Mucosa of rectum (tissue), 2 donors: ENCODE results near the gene ORC3.
"Not testable (repeated sequence)": the region's sequence is repeated elsewhere in the genome, so short reads cannot be mapped to it uniquely, and the experiment has no call there.

Experiments
- H3K27ac ChIP-seq, 2 donors: one replicate each; pipeline ENCODE4 v1.7.0; 2013; ENCODE audit warnings: inconsistent platforms in 2 of 2, low read depth in 2 of 2, low read length in 2 of 2
- H3K27me3 ChIP-seq, 2 donors: one replicate each; pipeline ENCODE4 v1.7.0; 2013; ENCODE audit warnings: low read length in 2 of 2; ENCODE audit not compliant: control insufficient read depth in 2 of 2, insufficient read depth in 2 of 2
- H3K36me3 ChIP-seq, 2 donors: one replicate each; pipeline ENCODE4 v1.7.0; 2013; ENCODE audit warnings: low read length in 2 of 2; ENCODE audit not compliant: control insufficient read depth in 2 of 2, insufficient read depth in 2 of 2
- H3K4me1 ChIP-seq, 2 donors: one replicate each; pipeline ENCODE4 v1.7.0; 2013; ENCODE audit warnings: low read length in 2 of 2, mild to moderate bottlenecking in 1 of 2; ENCODE audit not compliant: control insufficient read depth in 2 of 2, insufficient read depth in 2 of 2
- H3K4me3 ChIP-seq, 2 donors: one replicate each; pipeline ENCODE4 v1.7.0; 2013; ENCODE audit warnings: low read length in 2 of 2
- H3K9ac ChIP-seq, 2 donors: one replicate each; pipeline ENCODE4 v1.7.0; 2013; ENCODE audit warnings: low read length in 2 of 2, low read depth in 1 of 2, mild to moderate bottlenecking in 1 of 2
- H3K9me3 ChIP-seq, 2 donors: one replicate each; pipeline ENCODE4 v1.7.0; 2013; ENCODE audit warnings: low read length in 2 of 2; ENCODE audit not compliant: control insufficient read depth in 2 of 2
- donor health status: healthy.
- donor health status: Normal muscosa, but diverticular disease.

ORC3 gene

DNA sequence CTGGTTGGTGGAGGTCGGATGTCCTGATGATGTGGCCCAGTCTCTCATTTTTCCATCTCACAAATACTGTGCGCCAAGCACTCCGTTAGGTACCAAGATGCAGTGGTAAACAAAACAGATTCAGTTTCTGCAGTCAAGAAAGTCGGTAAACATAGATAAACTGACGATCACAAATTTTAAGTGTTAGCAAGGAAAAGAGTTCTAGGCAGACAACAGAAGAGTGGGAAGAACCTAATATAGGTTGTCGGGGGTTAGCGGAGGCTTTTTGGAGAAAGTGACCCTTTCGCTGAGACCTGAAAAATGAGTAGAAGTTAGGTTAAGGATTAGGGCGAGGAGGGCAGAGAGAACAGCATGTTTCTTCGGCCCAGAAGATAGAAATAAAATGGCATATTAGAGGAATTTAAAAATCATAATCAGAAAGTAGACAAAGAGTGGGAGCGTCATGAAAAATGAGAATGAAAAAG, 514 bp downstream of the ORC3 start:
- peaks cover 0 to 9% of the 10 kb centered on the region in 2 donors for H3K36me3 ChIP-seq
- no peaks in the 10 kb centered on the region for H3K9me3 ChIP-seq
- peak overlapping the region; percentile 90 to 93 for H3K9ac ChIP-seq
- H3K4me3 ChIP-seq = peak overlapping the region; percentile 94 to 97
- H3K27ac ChIP-seq = peak overlapping the region in 1 of 2 donors; percentile 86
- no peaks in the 10 kb centered on the region for H3K27me3 ChIP-seq
- peaks cover 14 to 22% of the 10 kb centered on the region in 2 donors for H3K4me1 ChIP-seq

DNA sequence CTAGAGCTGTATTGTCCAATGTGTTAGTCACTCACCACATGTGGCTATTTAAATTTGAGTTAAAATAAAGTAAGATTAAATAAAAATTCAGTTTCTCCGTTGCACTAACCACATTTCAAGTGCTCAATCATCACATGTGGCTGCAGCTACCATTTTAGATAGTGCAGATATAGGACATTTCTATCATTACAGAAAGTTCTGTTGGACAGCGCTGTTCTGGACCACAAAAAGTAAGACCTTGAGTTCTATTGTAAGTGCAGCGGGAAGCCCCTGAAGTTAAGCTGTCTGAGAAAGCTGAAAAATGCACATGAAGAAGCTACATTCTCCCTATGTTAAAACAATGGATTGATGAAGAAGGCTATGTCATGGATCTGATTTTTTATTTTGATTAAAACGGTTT, 1.1 kb downstream of the ORC3 start:
- H3K27ac ChIP-seq = no peak overlapping the region
- H3K27me3 ChIP-seq = no peaks in the 10 kb centered on the region
- H3K9me3 ChIP-seq = no peaks in the 10 kb centered on the region
- H3K36me3 ChIP-seq = peaks cover 0 to 11% of the 10 kb centered on the region in 2 donors
- peaks cover 14 to 22% of the 10 kb centered on the region in 2 donors for H3K4me1 ChIP-seq
- H3K9ac ChIP-seq = peak overlapping the region in 1 of 2 donors; percentile 93
- peak overlapping the region; percentile 94 to 97 for H3K4me3 ChIP-seq

DNA sequence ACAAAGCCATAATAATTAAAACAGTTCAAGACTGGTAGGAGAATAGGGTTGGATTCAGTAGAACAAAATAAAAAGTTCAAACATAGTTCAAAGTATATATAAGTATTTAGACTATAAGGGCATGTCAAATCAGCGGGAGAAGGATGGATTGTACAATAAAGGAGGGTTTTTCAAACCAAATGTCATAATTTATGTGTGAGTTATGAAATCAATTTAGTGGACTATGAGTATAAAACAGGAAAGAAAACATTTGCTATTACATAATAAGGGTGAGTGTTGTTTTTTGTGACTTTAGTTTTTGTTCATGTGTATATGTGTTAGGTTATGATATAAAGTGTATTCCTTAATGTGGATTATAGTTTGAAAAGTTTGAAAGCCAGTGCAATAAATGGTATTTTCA, 10.6 kb downstream of the ORC3 start:
- Histone ChIP-seq H3K36me3 (peaks cover 0 to 4% of the 10 kb centered on the region in 2 donors), H3K27ac (no peak overlapping the region), H3K9ac (no peak overlapping the region), H3K9me3 (no peaks in the 10 kb centered on the region), H3K27me3 (no peaks in the 10 kb centered on the region), H3K4me1 (no peaks in the 10 kb centered on the region), H3K4me3 (no peak overlapping the region)

DNA sequence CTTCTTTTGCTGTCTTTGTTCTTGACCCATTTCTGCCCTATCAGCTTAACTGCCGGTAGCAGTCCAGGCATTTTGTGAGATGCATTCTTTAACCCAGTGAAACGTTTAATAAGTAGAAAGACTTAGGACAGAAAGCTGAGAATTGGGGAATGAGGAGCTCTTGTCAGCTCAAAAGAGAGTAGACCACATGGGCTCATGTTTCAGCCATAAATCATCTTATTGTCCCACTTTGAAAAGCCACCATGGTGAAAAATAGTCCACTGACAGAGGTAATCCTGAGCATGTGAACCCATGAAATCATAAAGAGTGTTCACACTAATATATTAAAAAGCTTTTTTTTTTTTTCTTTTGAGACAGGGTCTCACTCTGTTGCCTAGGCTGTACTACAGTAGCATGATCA, 16.3 kb downstream of the ORC3 start:
- no peak overlapping the region for H3K4me3 ChIP-seq
- H3K36me3 ChIP-seq = peaks cover 4 to 12% of the 10 kb centered on the region in 2 donors
- H3K9ac ChIP-seq = no peak overlapping the region
- H3K27ac ChIP-seq = no peak overlapping the region
- H3K4me1 ChIP-seq = no peaks in the 10 kb centered on the region
- no peaks in the 10 kb centered on the region for H3K9me3 ChIP-seq
- H3K27me3 ChIP-seq = no peaks in the 10 kb centered on the region

DNA sequence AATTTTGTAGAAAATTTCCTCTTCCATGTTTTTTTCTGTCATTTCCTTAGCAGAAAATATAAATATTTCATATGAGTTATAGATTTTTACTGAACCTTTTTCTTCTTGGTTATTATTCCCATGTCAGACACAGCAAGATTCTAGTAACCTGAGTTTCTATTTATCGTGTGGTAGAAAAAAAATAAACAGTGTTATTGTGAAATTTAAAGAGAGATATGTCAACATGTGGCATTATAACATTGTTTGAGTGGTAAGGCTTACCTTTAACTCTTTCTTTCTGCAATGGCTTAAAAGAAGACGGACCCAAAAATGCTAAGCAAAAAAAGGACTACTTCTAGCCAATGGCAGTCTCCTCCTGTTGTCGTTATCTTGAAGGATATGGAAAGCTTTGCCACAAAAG, 18.9 kb downstream of the ORC3 start:
- no peak overlapping the region for H3K4me3 ChIP-seq
- H3K27ac ChIP-seq = no peak overlapping the region
- H3K27me3 ChIP-seq = no peaks in the 10 kb centered on the region
- H3K9ac ChIP-seq = no peak overlapping the region
- H3K9me3 ChIP-seq = no peaks in the 10 kb centered on the region
- no peaks in the 10 kb centered on the region for H3K4me1 ChIP-seq
- peaks cover 14 to 19% of the 10 kb centered on the region in 2 donors for H3K36me3 ChIP-seq

DNA sequence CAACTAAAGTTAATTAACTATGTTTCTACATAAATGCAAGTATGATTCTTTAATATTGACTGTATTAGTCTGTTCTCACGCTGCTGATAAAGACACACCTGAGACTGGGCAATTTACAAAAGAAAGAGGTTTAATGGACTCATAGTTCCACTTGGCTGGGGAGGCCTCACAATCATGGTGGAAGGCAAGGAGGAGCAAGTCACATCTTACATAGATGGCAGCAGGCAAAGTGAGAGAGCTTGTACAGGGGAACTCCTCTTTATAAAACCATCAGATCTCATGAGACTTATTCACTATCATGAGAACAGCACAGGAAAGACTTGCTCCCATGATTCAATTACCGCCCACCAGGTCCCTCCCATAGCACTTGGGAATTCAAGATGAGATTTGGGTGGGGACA, 23.1 kb downstream of the ORC3 start:
- not testable (repeated sequence) for H3K27ac ChIP-seq, H3K4me1 ChIP-seq, H3K9me3 ChIP-seq, H3K9ac ChIP-seq, H3K4me3 ChIP-seq, H3K27me3 ChIP-seq
- peaks cover 16 to 21% of the 10 kb centered on the region in 2 donors for H3K36me3 ChIP-seq

DNA sequence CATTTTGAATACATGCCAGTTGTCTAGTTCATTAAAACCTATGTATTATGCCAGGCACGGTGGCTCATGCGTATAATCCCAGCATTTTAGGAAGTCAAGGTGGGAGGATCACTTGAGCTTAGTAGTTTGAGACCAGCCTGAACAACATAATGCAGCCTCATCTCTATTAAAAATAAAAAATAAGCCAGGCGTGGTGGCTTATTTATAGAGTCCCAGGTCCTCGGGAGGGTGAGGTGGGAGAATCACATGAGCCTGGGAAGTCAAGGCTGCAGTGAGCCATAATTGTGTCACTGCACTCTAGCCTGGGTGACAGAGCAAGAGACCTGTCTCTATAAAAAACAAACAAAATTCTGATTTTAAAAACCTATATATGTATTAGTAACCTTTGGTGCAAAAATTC, 27.5 kb downstream of the ORC3 start:
- peaks cover 11 to 14% of the 10 kb centered on the region in 2 donors for H3K36me3 ChIP-seq
- H3K27me3 ChIP-seq = no peaks in the 10 kb centered on the region
- H3K27ac ChIP-seq = no peak overlapping the region
- H3K9ac ChIP-seq = no peak overlapping the region
- H3K4me3 ChIP-seq = no peak overlapping the region
- H3K9me3 ChIP-seq = no peaks in the 10 kb centered on the region
- H3K4me1 ChIP-seq = no peaks in the 10 kb centered on the region

DNA sequence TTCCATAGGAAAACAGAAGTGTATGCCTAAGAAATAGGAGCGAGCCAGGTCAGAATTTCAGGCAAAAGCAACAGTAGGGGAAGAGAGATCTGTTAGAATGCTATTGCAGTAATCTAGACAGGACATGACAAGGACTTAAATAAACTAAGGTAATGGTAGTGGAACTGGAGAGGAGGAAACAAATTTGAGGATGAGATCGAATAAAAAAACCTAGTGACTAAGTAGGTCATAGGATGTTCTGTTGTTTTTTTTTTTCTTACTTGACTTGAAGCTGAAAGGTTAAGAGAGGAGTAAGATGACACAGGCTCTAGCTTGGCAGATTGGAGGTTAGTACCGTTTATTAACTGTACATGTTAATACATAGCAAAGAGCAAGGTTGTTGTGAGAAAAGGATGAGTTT, 28.6 kb downstream of the ORC3 start:
- Histone ChIP-seq H3K4me3 (no peak overlapping the region), H3K36me3 (peaks cover 6 to 11% of the 10 kb centered on the region in 2 donors), H3K9ac (no peak overlapping the region), H3K9me3 (no peaks in the 10 kb centered on the region), H3K27ac (no peak overlapping the region), H3K4me1 (no peaks in the 10 kb centered on the region), H3K27me3 (no peaks in the 10 kb centered on the region)

DNA sequence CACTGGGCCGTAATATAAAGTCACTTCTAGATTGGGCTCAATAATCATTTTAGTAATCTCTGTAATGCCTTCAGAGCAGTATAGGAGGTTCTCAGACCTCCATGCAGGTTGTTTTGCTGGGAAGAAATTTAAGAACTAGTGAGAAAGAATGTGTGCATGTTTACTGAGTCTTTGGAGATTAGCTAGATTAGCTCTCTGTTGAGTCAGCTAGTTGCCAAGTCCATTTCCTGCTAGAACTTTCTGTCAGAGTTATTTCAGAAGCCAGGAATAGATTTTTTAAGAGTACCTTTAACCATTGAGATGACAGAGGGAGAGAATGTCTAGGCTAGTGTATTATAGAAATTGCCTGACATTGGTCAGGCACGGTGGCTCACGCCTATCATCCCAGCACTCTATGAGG, 33.3 kb downstream of the ORC3 start:
- Histone ChIP-seq H3K4me3 (no peak overlapping the region), H3K36me3 (peaks cover 0 to 2% of the 10 kb centered on the region in 2 donors)

DNA sequence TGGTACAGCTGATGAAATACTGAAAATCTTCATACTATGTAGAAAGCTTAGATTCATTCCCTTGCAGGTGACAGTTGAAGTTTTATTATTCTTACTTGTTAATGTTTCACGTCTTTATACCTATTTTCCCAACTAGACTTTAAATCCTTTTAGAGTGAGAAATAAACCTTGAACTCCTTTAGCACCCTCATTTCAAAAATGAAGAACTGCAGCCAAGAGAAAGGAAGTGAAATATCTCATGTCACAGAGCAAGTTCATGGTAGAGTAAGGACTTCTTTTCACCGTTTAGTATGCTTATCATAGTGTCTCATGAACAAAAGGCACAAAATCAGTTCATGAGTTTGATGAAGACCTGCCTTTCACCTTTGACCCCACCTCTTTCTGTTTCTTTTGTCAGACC, 38.5 kb downstream of the ORC3 start:
- peaks cover 0 to 7% of the 10 kb centered on the region in 2 donors for H3K4me1 ChIP-seq
- peaks cover 0 to 2% of the 10 kb centered on the region in 2 donors for H3K36me3 ChIP-seq
- H3K9me3 ChIP-seq = no peaks in the 10 kb centered on the region
- no peak overlapping the region for H3K9ac ChIP-seq
- H3K27ac ChIP-seq = peak overlapping the region in 1 of 2 donors; percentile 39
- no peaks in the 10 kb centered on the region for H3K27me3 ChIP-seq
- no peak overlapping the region for H3K4me3 ChIP-seq

More for the DNA sequence above, 33.3 kb downstream of the ORC3 start:
- no peaks in the 10 kb centered on the region for H3K27me3 ChIP-seq
- no peaks in the 10 kb centered on the region for H3K9me3 ChIP-seq
- H3K9ac ChIP-seq = no peak overlapping the region
- H3K4me1 ChIP-seq = peaks cover 0 to 4% of the 10 kb centered on the region in 2 donors
- H3K27ac ChIP-seq = no peak overlapping the region

DNA sequence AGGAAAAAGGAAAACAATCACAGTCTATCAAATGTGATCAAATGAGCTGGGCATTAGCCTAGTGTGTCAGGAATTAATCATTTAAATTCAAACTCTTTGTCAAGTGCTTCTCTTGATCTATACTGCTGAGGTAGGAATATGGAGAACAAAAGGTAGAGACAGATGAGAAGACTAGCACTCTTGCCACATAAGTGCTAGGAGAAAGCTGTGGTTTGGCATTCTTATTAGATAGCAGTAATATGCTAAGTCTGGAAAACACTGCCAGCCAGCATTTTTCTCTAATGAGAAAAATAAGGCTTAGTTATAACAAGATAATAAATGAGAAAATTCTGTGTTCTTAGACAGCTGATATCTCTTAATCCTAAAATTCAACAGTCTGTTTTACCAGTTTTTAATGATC, 38.9 kb downstream of the ORC3 start:
- Histone ChIP-seq H3K27ac (peak overlapping the region in 1 of 2 donors; percentile 39), H3K4me3 (no peak overlapping the region), H3K27me3 (no peaks in the 10 kb centered on the region), H3K36me3 (peaks cover 0 to 2% of the 10 kb centered on the region in 2 donors), H3K9ac (no peak overlapping the region), H3K9me3 (no peaks in the 10 kb centered on the region), H3K4me1 (peaks cover 0 to 7% of the 10 kb centered on the region in 2 donors)
